ENCODE results near the gene IQGAP1. TPM values are rescaled to one million over a fixed set of nuclear protein-coding genes. Genes with fewer than 3 reads are reported as not detected.

IQGAP1 gene
- polyA plus RNA-seq, 2 of the 4 experiments (the other 2 are of a cell fraction), result 100 to 168 TPM

- no peak overlapping the region for H3K27ac ChIP-seq
- FAIRE-seq, result no peak
- H3K4me1 ChIP-seq, result no peaks in the 10 kb centered on the region
- TF ChIP-seq SMC3 (IDR thresholded peaks at IDR 0.05) (no peak), TP53 (CRISPR knock-in tag; IDR thresholded peaks at IDR 0.05) (no peak), HOXB13 (CRISPR knock-in tag; IDR thresholded peaks at IDR 0.05; ENCODE audit: low read depth) (no peak), ELK1 (IDR thresholded peaks at IDR 0.05; ENCODE audit: low read depth, low read length) (no peak), NFE2L2 (conservative IDR thresholded peaks at IDR 0.05; ENCODE audit: low read length) (no peak), BCL3 (IDR thresholded peaks at IDR 0.05) (no peak), CTCF (IDR thresholded peaks at IDR 0.05) (no peak), POLR2A (IDR thresholded peaks at IDR 0.05; ENCODE audit: low read length) (no peak), MAX (IDR thresholded peaks at IDR 0.05) (no peak), HOXB5 (CRISPR knock-in tag; IDR thresholded peaks at IDR 0.05) (no peak), FOSL2 (IDR thresholded peaks at IDR 0.05) (no peak), FOSL2 (CRISPR knock-in tag; IDR thresholded peaks at IDR 0.05) (no peak), ESRRA (IDR thresholded peaks at IDR 0.05; ENCODE audit: borderline replicate concordance, low read length) (no peak), HES2 (IDR thresholded peaks at IDR 0.05) (no peak), USF2 (IDR thresholded peaks at IDR 0.05) (no peak)
- WGBS (ENCODE audit: missing lambda C conversion rate), result 94% methylated on average over 1 of the region's 1 CpG
- H3K9me3 ChIP-seq, result no peaks in the 10 kb centered on the region
- POLR2A ChIA-PET, result interaction anchor here (1.0 kb wide), 1 partner anchor 48 kb away, joined by 3 read pairs; the partner anchor contains the start of gene IQGAP1
- CTCF ChIA-PET, result interaction anchor here (0.9 to 4.4 kb wide), 7 partner anchors 12 to 116 kb away, joined by 3 to 23 read pairs (median 5); no protein-coding TSS in a partner anchor
- H3K4me2 ChIP-seq, result no peak overlapping the region
- H3K4me3 ChIP-seq, result no peak overlapping the region
- no peak for DNase-seq (ENCODE audit: low read depth in 1 of 2, low spot score in 1 of 2)
- no peak for ATAC-seq
Observed at GRCh38 chr15:90435652-90436337, 47.8 kb downstream of the IQGAP1 start.

- CTCF ChIA-PET, result interaction anchor here (0.9 to 4.4 kb wide), 5 partner anchors 11 to 117 kb away, joined by 4 to 23 read pairs (median 6); no protein-coding TSS in a partner anchor
- ATAC-seq (no peak), DNase-seq (ENCODE audit: low read depth in 1 of 2, low spot score in 1 of 2) (no peak), FAIRE-seq (no peak)
- 93% methylated on average over 4 of the region's 4 CpGs for WGBS (ENCODE audit: missing lambda C conversion rate)
- Histone ChIP-seq H3K27ac (no peak overlapping the region), H3K4me1 (no peaks in the 10 kb centered on the region), H3K4me3 (no peak overlapping the region), H3K9me3 (no peaks in the 10 kb centered on the region), H3K4me2 (no peak overlapping the region)
- POLR2A ChIA-PET, result no interaction called here
- TF ChIP-seq EHF (CRISPR knock-in tag; IDR thresholded peaks at IDR 0.05) (no peak), RFX5 (IDR thresholded peaks at IDR 0.05) (no peak), FOXS1 (CRISPR knock-in tag; IDR thresholded peaks at IDR 0.05) (no peak), MAFK (IDR thresholded peaks at IDR 0.05; ENCODE audit: partially characterized antibody) (no peak), CHD2 (IDR thresholded peaks at IDR 0.05; ENCODE audit: low read length, partially characterized antibody) (no peak), POLR2AphosphoS2 (conservative IDR thresholded peaks at IDR 0.05; ENCODE audit: low read length) (no peak), MAZ (IDR thresholded peaks at IDR 0.05; ENCODE audit: borderline replicate concordance, low read depth, low read length) (no peak)
Observed at GRCh38 chr15:90436952-90437351, 48.9 kb downstream of the IQGAP1 start.

Measured in A549 (cell line).